ENCODE measurements around the gene KIF19.

KIF19 gene

DNA sequence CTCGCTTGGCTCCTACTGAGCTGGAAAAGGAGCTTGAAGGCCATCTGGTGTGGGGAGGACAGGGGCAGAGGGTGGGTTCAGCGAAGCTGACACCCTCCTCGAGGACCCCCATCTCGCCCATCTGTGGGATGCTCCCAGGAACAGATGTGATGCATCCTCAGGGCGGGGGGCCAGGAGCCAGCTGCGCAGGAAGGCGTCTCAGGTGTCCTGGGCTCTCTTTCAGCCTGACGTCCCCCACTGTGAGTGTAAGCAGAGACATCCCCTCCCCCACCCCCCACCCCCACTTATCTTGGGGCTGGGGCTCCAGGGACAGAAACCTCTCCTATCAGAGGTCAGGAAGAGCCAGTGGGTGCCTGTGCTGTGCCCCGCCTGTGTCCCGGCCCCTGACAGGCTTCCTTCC lies 16.2 kb downstream of the KIF19 start:
- no peaks in the 10 kb centered on the region for H3K27me3 ChIP-seq (ENCODE audit: low read length)
- no peaks in the 10 kb centered on the region for H3K36me3 ChIP-seq (ENCODE audit: low read length)
- H3K27ac ChIP-seq (ENCODE audit: low read depth, low read length), result no peak overlapping the region
- no peak overlapping the region for H3K4me2 ChIP-seq (ENCODE audit: low read depth, low read length, poor library complexity, severe bottlenecking)
- H3K79me2 ChIP-seq (ENCODE audit: insufficient read depth, low read length), result no peaks in the 10 kb centered on the region
- no peak overlapping the region for H3K9ac ChIP-seq (ENCODE audit: low read length)
- H3K4me3 ChIP-seq (ENCODE audit: insufficient read depth, low read length, poor library complexity, severe bottlenecking), result no peak overlapping the region
- H3K9me3 ChIP-seq (ENCODE audit: insufficient read depth, low read length), result no peaks in the 10 kb centered on the region
- no peaks in the 10 kb centered on the region for H4K20me1 ChIP-seq (ENCODE audit: low read depth, low read length)
- H3K9me2 ChIP-seq (replicated peaks; ENCODE audit: insufficient read depth, low read length), result no peaks in the 10 kb centered on the region
- no peaks in the 10 kb centered on the region for H3F3A ChIP-seq (ENCODE audit: insufficient read depth)
- H2AFZ ChIP-seq (ENCODE audit: low read depth, low read length, severe bottlenecking), result no peak overlapping the region
- no peak for TF ChIP-seq EZH2phosphoT487 (conservative IDR thresholded peaks at IDR 0.05; ENCODE audit: low read length)
- TF ChIP-seq, protein P1, sequence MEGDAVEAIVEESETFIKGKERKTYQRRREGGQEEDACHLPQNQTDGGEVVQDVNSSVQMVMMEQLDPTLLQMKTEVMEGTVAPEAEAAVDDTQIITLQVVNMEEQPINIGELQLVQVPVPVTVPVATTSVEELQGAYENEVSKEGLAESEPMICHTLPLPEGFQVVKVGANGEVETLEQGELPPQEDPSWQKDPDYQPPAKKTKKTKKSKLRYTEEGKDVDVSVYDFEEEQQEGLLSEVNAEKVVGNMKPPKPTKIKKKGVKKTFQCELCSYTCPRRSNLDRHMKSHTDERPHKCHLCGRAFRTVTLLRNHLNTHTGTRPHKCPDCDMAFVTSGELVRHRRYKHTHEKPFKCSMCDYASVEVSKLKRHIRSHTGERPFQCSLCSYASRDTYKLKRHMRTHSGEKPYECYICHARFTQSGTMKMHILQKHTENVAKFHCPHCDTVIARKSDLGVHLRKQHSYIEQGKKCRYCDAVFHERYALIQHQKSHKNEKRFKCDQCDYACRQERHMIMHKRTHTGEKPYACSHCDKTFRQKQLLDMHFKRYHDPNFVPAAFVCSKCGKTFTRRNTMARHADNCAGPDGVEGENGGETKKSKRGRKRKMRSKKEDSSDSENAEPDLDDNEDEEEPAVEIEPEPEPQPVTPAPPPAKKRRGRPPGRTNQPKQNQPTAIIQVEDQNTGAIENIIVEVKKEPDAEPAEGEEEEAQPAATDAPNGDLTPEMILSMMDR (IDR thresholded peaks at IDR 0.05; ENCODE audit: insufficient read depth, low read length, poor library complexity, severe bottlenecking), result no peak

DNA sequence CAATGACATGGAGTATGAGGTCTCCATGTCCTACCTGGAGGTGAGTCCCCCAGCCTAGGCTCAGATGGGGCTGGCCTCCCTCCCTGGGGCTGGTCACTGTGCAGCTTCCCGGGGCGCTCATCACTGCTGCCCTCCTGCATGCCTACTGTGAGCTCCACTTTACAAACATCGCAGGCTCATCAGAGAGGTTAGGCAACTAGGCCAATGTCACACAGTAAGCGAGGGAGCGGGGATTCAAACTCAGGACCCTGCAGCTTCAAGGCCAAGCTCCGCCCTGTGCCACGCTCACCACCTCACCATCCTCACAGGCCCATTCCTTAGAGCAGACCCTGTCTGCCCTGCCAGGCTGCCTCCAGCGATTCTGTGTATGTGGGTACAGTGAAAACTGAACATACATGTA lies 17.1 kb downstream of the KIF19 start:
- H3K9me2 ChIP-seq (replicated peaks; ENCODE audit: insufficient read depth, low read length), result no peaks in the 10 kb centered on the region
- H3K36me3 ChIP-seq (ENCODE audit: low read length), result no peaks in the 10 kb centered on the region
- no peaks in the 10 kb centered on the region for H3K9me3 ChIP-seq (ENCODE audit: insufficient read depth, low read length)
- no peaks in the 10 kb centered on the region for H3K27me3 ChIP-seq (ENCODE audit: low read length)
- no peak overlapping the region for H2AFZ ChIP-seq (ENCODE audit: low read depth, low read length, severe bottlenecking)
- no peak overlapping the region for H3K4me3 ChIP-seq (ENCODE audit: insufficient read depth, low read length, poor library complexity, severe bottlenecking)
- H3K79me2 ChIP-seq (ENCODE audit: insufficient read depth, low read length), result no peaks in the 10 kb centered on the region
- H3K4me2 ChIP-seq (ENCODE audit: low read depth, low read length, poor library complexity, severe bottlenecking), result no peak overlapping the region
- no peaks in the 10 kb centered on the region for H4K20me1 ChIP-seq (ENCODE audit: low read depth, low read length)
- H3K27ac ChIP-seq (ENCODE audit: low read depth, low read length), result no peak overlapping the region
- no peak overlapping the region for H3K9ac ChIP-seq (ENCODE audit: low read length)
- no peaks in the 10 kb centered on the region for H3F3A ChIP-seq (ENCODE audit: insufficient read depth)
- TF ChIP-seq, protein P1 (IDR thresholded peaks at IDR 0.05; ENCODE audit: insufficient read depth, low read length, poor library complexity, severe bottlenecking), result no peak
- no peak for TF ChIP-seq EZH2phosphoT487 (conservative IDR thresholded peaks at IDR 0.05; ENCODE audit: low read length)

DNA sequence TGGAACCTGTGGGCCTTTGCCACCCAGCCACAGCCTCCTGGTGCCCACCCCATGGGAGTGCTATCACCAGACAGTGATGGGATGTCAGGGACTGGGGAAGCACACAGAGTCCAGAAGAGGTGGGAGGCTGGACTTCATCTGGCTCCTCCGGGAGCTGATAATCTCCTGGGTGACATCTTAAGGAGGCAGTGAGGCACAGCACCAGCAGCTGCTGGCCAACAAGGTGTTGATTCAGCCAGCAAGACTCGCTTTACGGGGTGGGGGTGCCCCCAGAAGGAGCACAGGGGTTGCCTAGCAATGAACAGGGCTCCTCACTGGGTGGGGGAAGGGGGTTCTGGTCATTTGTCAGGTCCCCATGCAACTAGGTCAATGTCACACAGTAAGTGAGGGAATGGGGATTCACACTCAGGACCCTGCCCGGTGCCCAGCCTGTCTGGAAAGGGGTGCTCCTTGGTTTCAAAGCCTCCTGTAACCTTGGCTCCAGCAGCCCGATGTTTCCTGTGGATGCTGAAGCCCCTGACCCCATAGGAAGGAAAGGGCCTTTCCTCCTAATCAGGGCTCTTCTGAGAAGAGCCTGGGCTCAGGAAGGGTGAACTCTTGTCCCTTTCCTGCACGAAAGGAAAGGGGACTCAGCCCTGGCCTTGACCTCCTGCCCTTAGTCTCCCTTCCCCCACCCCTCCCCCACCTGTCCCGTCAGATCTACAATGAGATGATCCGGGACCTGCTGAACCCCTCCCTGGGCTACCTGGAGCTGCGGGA lies 17.7 kb downstream of the KIF19 start:
- Histone ChIP-seq H3K79me2 (ENCODE audit: insufficient read depth, low read length) (no peaks in the 10 kb centered on the region), H3K9ac (ENCODE audit: low read length) (no peak overlapping the region), H3F3A (ENCODE audit: insufficient read depth) (no peaks in the 10 kb centered on the region), H3K36me3 (ENCODE audit: low read length) (no peaks in the 10 kb centered on the region), H3K9me3 (ENCODE audit: insufficient read depth, low read length) (no peaks in the 10 kb centered on the region), H4K20me1 (ENCODE audit: low read depth, low read length) (no peaks in the 10 kb centered on the region), H3K4me2 (ENCODE audit: low read depth, low read length, poor library complexity, severe bottlenecking) (no peak overlapping the region), H3K27ac (ENCODE audit: low read depth, low read length) (no peak overlapping the region), H3K4me3 (ENCODE audit: insufficient read depth, low read length, poor library complexity, severe bottlenecking) (no peak overlapping the region), H3K27me3 (ENCODE audit: low read length) (no peaks in the 10 kb centered on the region), H3K9me2 (replicated peaks; ENCODE audit: insufficient read depth, low read length) (no peaks in the 10 kb centered on the region), H2AFZ (ENCODE audit: low read depth, low read length, severe bottlenecking) (no peak overlapping the region)
- TF ChIP-seq, protein P1 (IDR thresholded peaks at IDR 0.05; ENCODE audit: insufficient read depth, low read length, poor library complexity, severe bottlenecking), result no peak
- no peak for TF ChIP-seq EZH2phosphoT487 (conservative IDR thresholded peaks at IDR 0.05; ENCODE audit: low read length)
